ENCODE measurements around the gene TRPM2.

The TRPM2 gene

DNA sequence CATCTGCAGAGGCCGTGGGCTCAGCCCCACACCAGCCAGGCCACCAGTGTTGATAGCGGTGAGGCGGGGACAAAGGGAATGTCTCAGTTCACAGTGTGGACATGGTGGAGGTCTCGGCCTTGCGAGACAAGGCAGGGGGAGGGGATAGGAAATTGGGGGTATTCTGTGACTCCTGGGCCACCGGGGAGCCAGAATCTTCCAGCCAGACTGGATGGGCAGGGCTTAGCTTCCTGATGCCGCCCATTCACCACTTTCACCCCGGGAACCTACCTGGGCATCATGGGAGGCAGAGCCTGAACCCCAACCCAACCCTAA is 107.0 kb downstream of the TRPM2 start:
- Histone ChIP-seq H3K14ac (ENCODE audit: low read length) (no peak overlapping the region), H3K27ac (ENCODE audit: low read depth, low read length) (no peak overlapping the region), H2AK5ac (ENCODE audit: low read length) (no peak overlapping the region), H3K4me3 (ENCODE audit: low read depth, low read length) (no peak overlapping the region), H3K9ac (ENCODE audit: low read length) (no peak overlapping the region), H3K18ac (ENCODE audit: low read length) (no peak overlapping the region), H4K91ac (ENCODE audit: low read depth, low read length) (no peak overlapping the region), H3K4ac (ENCODE audit: low read depth, low read length) (no peak overlapping the region), H3K79me2 (ENCODE audit: control insufficient read depth, insufficient read depth, low read length, poor library complexity) (no peaks in the 10 kb centered on the region), H2BK120ac (ENCODE audit: insufficient read depth, low read length, poor library complexity) (no peak overlapping the region), H4K8ac (ENCODE audit: low read depth, low read length) (no peak overlapping the region), H3K79me1 (ENCODE audit: low read length) (no peaks in the 10 kb centered on the region), H3K23ac (ENCODE audit: low read length) (no peak overlapping the region), H2BK5ac (ENCODE audit: low read depth, low read length, poor library complexity) (no peak overlapping the region), H4K12ac (ENCODE audit: low read depth, low read length) (no peak overlapping the region), H3K9me3 (ENCODE audit: insufficient read depth, low read depth, low read length) (no peaks in the 10 kb centered on the region), H2BK12ac (ENCODE audit: low read length) (no peak overlapping the region), H3K4me1 (ENCODE audit: control insufficient read depth in 1 of 2, insufficient read depth in 2 of 2, low read length in 2 of 2) (peaks cover 3 to 6% of the 10 kb centered on the region in 2 experiments), H3K36me3 (ENCODE audit: control insufficient read depth in 1 of 2, insufficient read depth in 2 of 2, low read length in 2 of 2) (no peaks in the 10 kb centered on the region), H3K4me2 (ENCODE audit: low read length) (no peak overlapping the region), H3K27me3 (ENCODE audit: insufficient read depth, low read length) (no peaks in the 10 kb centered on the region), H2AFZ (ENCODE audit: insufficient read depth, low read length, poor library complexity) (no peak overlapping the region)
- DNase-seq: no peak
- WGBS (ENCODE audit: extremely low coverage, insufficient coverage, insufficient read length): no CpG with 5 or more reads among the region's 8 CpGs

GRCh38 chr21:44461005-44461404 is 107.6 kb downstream of the TRPM2 start:
- no CpG with 5 or more reads among the region's 8 CpGs for WGBS (ENCODE audit: extremely low coverage, insufficient coverage, insufficient read length)
- H2AK5ac ChIP-seq (ENCODE audit: low read length): no peak overlapping the region
- no peak overlapping the region for H3K14ac ChIP-seq (ENCODE audit: low read length)

GRCh38 chr21:44461464-44462001 is 108.1 kb downstream of the TRPM2 start:
- no peaks in the 10 kb centered on the region for H3K79me1 ChIP-seq (ENCODE audit: low read length)
- H2AK5ac ChIP-seq (ENCODE audit: low read length): no peak overlapping the region
- no peak overlapping the region for H4K8ac ChIP-seq (ENCODE audit: low read depth, low read length)
- no peak overlapping the region for H3K4me3 ChIP-seq (ENCODE audit: low read depth, low read length)
- H4K91ac ChIP-seq (ENCODE audit: low read depth, low read length): no peak overlapping the region
- H2BK12ac ChIP-seq (ENCODE audit: low read length): no peak overlapping the region
- DNase-seq: peak; percentile 13 to 62
- H2BK5ac ChIP-seq (ENCODE audit: low read depth, low read length, poor library complexity): no peak overlapping the region
- H3K27ac ChIP-seq (ENCODE audit: low read depth, low read length): no peak overlapping the region
- H3K23ac ChIP-seq (ENCODE audit: low read length): no peak overlapping the region
- H4K12ac ChIP-seq (ENCODE audit: low read depth, low read length): no peak overlapping the region
- H3K9me3 ChIP-seq (ENCODE audit: insufficient read depth, low read depth, low read length): peaks cover 2% of the 10 kb centered on the region
- no peak overlapping the region for H3K9ac ChIP-seq (ENCODE audit: low read length)
- no peaks in the 10 kb centered on the region for H3K4me1 ChIP-seq (ENCODE audit: control insufficient read depth in 1 of 2, insufficient read depth in 2 of 2, low read length in 2 of 2)
- no peak overlapping the region for H2BK120ac ChIP-seq (ENCODE audit: insufficient read depth, low read length, poor library complexity)
- H2AFZ ChIP-seq (ENCODE audit: insufficient read depth, low read length, poor library complexity): no peak overlapping the region
- no CpG with 5 or more reads among the region's 15 CpGs for WGBS (ENCODE audit: extremely low coverage, insufficient coverage, insufficient read length)
- no peaks in the 10 kb centered on the region for H3K36me3 ChIP-seq (ENCODE audit: control insufficient read depth in 1 of 2, insufficient read depth in 2 of 2, low read length in 2 of 2)
- no peaks in the 10 kb centered on the region for H3K79me2 ChIP-seq (ENCODE audit: control insufficient read depth, insufficient read depth, low read length, poor library complexity)
- no peak overlapping the region for H3K18ac ChIP-seq (ENCODE audit: low read length)
- H3K4me2 ChIP-seq (ENCODE audit: low read length): no peak overlapping the region
- no peak overlapping the region for H3K14ac ChIP-seq (ENCODE audit: low read length)
- no peak overlapping the region for H3K4ac ChIP-seq (ENCODE audit: low read depth, low read length)
- H3K27me3 ChIP-seq (ENCODE audit: insufficient read depth, low read length): no peaks in the 10 kb centered on the region

More at GRCh38 chr21:44461005-44461404, 107.6 kb downstream of the TRPM2 start:
- Histone ChIP-seq H3K79me1 (ENCODE audit: low read length) (no peaks in the 10 kb centered on the region), H3K23ac (ENCODE audit: low read length) (no peak overlapping the region), H3K4me1 (ENCODE audit: control insufficient read depth in 1 of 2, insufficient read depth in 2 of 2, low read length in 2 of 2) (peaks cover 2 to 3% of the 10 kb centered on the region in 2 experiments), H4K91ac (ENCODE audit: low read depth, low read length) (no peak overlapping the region), H4K12ac (ENCODE audit: low read depth, low read length) (no peak overlapping the region), H3K4me2 (ENCODE audit: low read length) (no peak overlapping the region), H3K4me3 (ENCODE audit: low read depth, low read length) (no peak overlapping the region), H3K18ac (ENCODE audit: low read length) (no peak overlapping the region), H4K8ac (ENCODE audit: low read depth, low read length) (no peak overlapping the region), H2BK120ac (ENCODE audit: insufficient read depth, low read length, poor library complexity) (no peak overlapping the region), H2BK5ac (ENCODE audit: low read depth, low read length, poor library complexity) (no peak overlapping the region), H3K27ac (ENCODE audit: low read depth, low read length) (no peak overlapping the region), H3K79me2 (ENCODE audit: control insufficient read depth, insufficient read depth, low read length, poor library complexity) (no peaks in the 10 kb centered on the region), H3K4ac (ENCODE audit: low read depth, low read length) (no peak overlapping the region), H3K9me3 (ENCODE audit: insufficient read depth, low read depth, low read length) (peaks cover 2% of the 10 kb centered on the region), H2AFZ (ENCODE audit: insufficient read depth, low read length, poor library complexity) (no peak overlapping the region), H3K9ac (ENCODE audit: low read length) (no peak overlapping the region), H3K27me3 (ENCODE audit: insufficient read depth, low read length) (no peaks in the 10 kb centered on the region), H3K36me3 (ENCODE audit: control insufficient read depth in 1 of 2, insufficient read depth in 2 of 2, low read length in 2 of 2) (no peaks in the 10 kb centered on the region), H2BK12ac (ENCODE audit: low read length) (no peak overlapping the region)
- DNase-seq: no peak

- Histone ChIP-seq H3K27me3 (ENCODE audit: insufficient read depth, low read length) (no peaks in the 10 kb centered on the region), H4K8ac (ENCODE audit: low read depth, low read length) (no peak overlapping the region), H3K9ac (ENCODE audit: low read length) (no peak overlapping the region), H3K4me2 (ENCODE audit: low read length) (no peak overlapping the region), H2BK12ac (ENCODE audit: low read length) (no peak overlapping the region), H3K36me3 (ENCODE audit: control insufficient read depth in 1 of 2, insufficient read depth in 2 of 2, low read length in 2 of 2) (no peaks in the 10 kb centered on the region), H2BK5ac (ENCODE audit: low read depth, low read length, poor library complexity) (no peak overlapping the region), H3K4me3 (ENCODE audit: low read depth, low read length) (no peak overlapping the region), H4K91ac (ENCODE audit: low read depth, low read length) (no peak overlapping the region), H4K12ac (ENCODE audit: low read depth, low read length) (no peak overlapping the region), H3K23ac (ENCODE audit: low read length) (no peak overlapping the region), H2AFZ (ENCODE audit: insufficient read depth, low read length, poor library complexity) (no peak overlapping the region), H2AK5ac (ENCODE audit: low read length) (no peak overlapping the region), H3K4me1 (ENCODE audit: control insufficient read depth in 1 of 2, insufficient read depth in 2 of 2, low read length in 2 of 2) (no peaks in the 10 kb centered on the region), H3K79me1 (ENCODE audit: low read length) (no peaks in the 10 kb centered on the region), H3K27ac (ENCODE audit: low read depth, low read length) (no peak overlapping the region), H3K18ac (ENCODE audit: low read length) (no peak overlapping the region), H3K79me2 (ENCODE audit: control insufficient read depth, insufficient read depth, low read length, poor library complexity) (no peaks in the 10 kb centered on the region), H2BK120ac (ENCODE audit: insufficient read depth, low read length, poor library complexity) (no peak overlapping the region), H3K4ac (ENCODE audit: low read depth, low read length) (no peak overlapping the region), H3K9me3 (ENCODE audit: insufficient read depth, low read depth, low read length) (peaks cover 2% of the 10 kb centered on the region), H3K14ac (ENCODE audit: low read length) (no peak overlapping the region)
- no CpG with 5 or more reads among the region's 25 CpGs for WGBS (ENCODE audit: extremely low coverage, insufficient coverage, insufficient read length)
- DNase-seq: no peak
Observed at GRCh38 chr21:44462086-44462833, 108.8 kb downstream of the TRPM2 start.
